Neural progenitor cell (in vitro differentiated cells): ENCODE data around the gene PPP2R1B. TPM values are rescaled to one million over a fixed set of nuclear protein-coding genes. Genes with fewer than 3 reads are reported as not detected.

ENCODE experiments used
- DNase-seq: peaks from one replicate; pipeline ENCODE4 v3.0.0-alpha.2; 2016; ENCODE audit warnings: low spot score
- H2AFZ ChIP-seq: fragments of 200-600 bp; sonication (generic); replicated peaks from 2 replicates; pipeline ENCODE4 v1.6.1; 2016; ENCODE audit warnings: antibody characterized with exemption
- H3F3A ChIP-seq: fragments of 200-600 bp; sonication (generic); 2 replicates; pipeline ENCODE4 v1.6.1; 2016; ENCODE audit warnings: antibody characterized with exemption, low read depth
- H3K27ac ChIP-seq: fragments of 200-600 bp; sonication (generic); 2 replicates; pipeline ENCODE4 v1.5.1; 2016; ENCODE audit warnings: mild to moderate bottlenecking
- H3K27me3 ChIP-seq: fragments of 200-600 bp; sonication (generic); 2 replicates; pipeline ENCODE4 v1.6.1; 2016; ENCODE audit warnings: mild to moderate bottlenecking, moderate library complexity
- H3K36me3 ChIP-seq: fragments of 200-600 bp; sonication (generic); 2 replicates; pipeline ENCODE4 v1.5.1; 2016
- H3K4me1 ChIP-seq: fragments of 200-600 bp; sonication (generic); 2 replicates; pipeline ENCODE4 v1.6.1; 2016; ENCODE audit warnings: mixed run types
- H3K4me2 ChIP-seq: fragments of 200-600 bp; sonication (generic); 2 replicates; pipeline ENCODE4 v1.6.1; 2016
- H3K4me3 ChIP-seq: fragments of 200-600 bp; sonication (generic); 2 replicates; pipeline ENCODE4 v1.5.1; 2016
- H3K79me2 ChIP-seq: fragments of 200-600 bp; sonication (generic); 2 replicates; pipeline ENCODE4 v1.6.1; 2016; ENCODE audit warnings: low read depth
- H3K9ac ChIP-seq: fragments of 200-600 bp; sonication (generic); 2 replicates; pipeline ENCODE4 v1.6.1; 2016
- H3K9me3 ChIP-seq: fragments of 200-600 bp; sonication (generic); 2 replicates; pipeline ENCODE4 v1.5.1; 2016; ENCODE audit warnings: low read depth
- H4K20me1 ChIP-seq: fragments of 200-600 bp; sonication (generic); 2 replicates; pipeline ENCODE4 v1.6.1; 2016; ENCODE audit warnings: low read depth
- H3K27ac Mint-ChIP-seq: 3 replicates; pipeline ENCODE4 v1.8.0; 2021; ENCODE audit warnings: mixed read lengths
- H3K27me3 Mint-ChIP-seq: 2 replicates; pipeline ENCODE4 v1.8.0; 2022; ENCODE audit warnings: low read depth, mild to moderate bottlenecking, inconsistent platforms, moderate library complexity, mixed read lengths; ENCODE audit not compliant: insufficient read depth
- H3K36me3 Mint-ChIP-seq: 3 replicates; pipeline ENCODE4 v1.8.0; 2021; ENCODE audit warnings: mixed read lengths
- H3K4me1 Mint-ChIP-seq: 3 replicates; pipeline ENCODE4 v1.8.0; 2021; ENCODE audit warnings: mixed read lengths
- H3K4me3 Mint-ChIP-seq: 3 replicates; pipeline ENCODE4 v1.8.0; 2021; ENCODE audit warnings: mild to moderate bottlenecking, moderate library complexity, mixed read lengths
- H3K9me3 Mint-ChIP-seq: 3 replicates; pipeline ENCODE4 v1.8.0; 2020; ENCODE audit warnings: mixed read lengths
- CTCF ChIP-seq: fragments of 200-600 bp; sonication (generic); IDR thresholded peaks from 2 replicates; pipeline ENCODE4 v1.5.1; 2017; ENCODE audit warnings: antibody characterized with exemption, mild to moderate bottlenecking
- EZH2 ChIP-seq: fragments of 200-600 bp; sonication (generic); IDR thresholded peaks from 2 replicates; pipeline ENCODE4 v1.6.1; 2017; ENCODE audit warnings: antibody characterized with exemption, mild to moderate bottlenecking, moderate library complexity
- EZH2phosphoT487 ChIP-seq: fragments of 200-600 bp; sonication (generic); IDR thresholded peaks from 2 replicates; pipeline ENCODE4 v1.6.1; 2017; ENCODE audit warnings: antibody characterized with exemption
- total RNA-seq: library from RNA; depleted of rRNA; stranded (reverse); fragments of >200 nt; gene quantifications from 2 replicates; pipeline ENCODE4 v1.2.3, GENCODE V29; 2015; ENCODE audit warnings: low replicate concordance

The PPP2R1B gene
- total RNA-seq, 1 donor from 2014 or later = 68.4 TPM

DNA sequence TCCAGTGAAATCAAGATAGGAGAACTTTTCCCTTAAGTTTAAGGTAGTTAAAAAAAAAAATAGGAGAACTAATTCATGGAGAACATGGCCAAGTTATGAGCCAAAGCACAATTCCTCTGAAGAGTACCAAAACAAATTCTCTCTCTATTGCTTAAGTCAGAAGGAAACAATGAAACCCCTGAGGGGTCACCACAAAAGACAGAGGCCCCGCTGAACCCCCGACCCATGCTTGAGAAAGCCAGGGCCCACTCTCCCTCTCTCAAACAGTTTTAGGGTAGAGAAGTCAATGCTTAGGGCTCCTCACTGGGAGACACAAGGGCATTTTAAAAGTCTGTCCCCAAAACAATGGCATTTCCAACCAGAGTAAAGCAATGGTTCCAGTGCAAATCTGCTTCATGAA is 26.9 kb downstream of the PPP2R1B start:
- no peaks in the 10 kb centered on the region for H3K9me3 ChIP-seq
- peaks cover 17% of the 10 kb centered on the region for H3F3A ChIP-seq
- no peak overlapping the region for H3K27ac Mint-ChIP-seq
- no peak overlapping the region for H3K4me2 ChIP-seq
- peaks cover 8% of the 10 kb centered on the region for H3K4me1 ChIP-seq
- H3K27me3 Mint-ChIP-seq = peaks cover 2% of the 10 kb centered on the region
- no peak overlapping the region for H3K4me3 ChIP-seq
- H2AFZ ChIP-seq = no peak overlapping the region
- H4K20me1 ChIP-seq = peaks cover 18% of the 10 kb centered on the region
- DNase-seq = no peak
- peaks cover 25% of the 10 kb centered on the region for H3K36me3 Mint-ChIP-seq
- TF ChIP-seq CTCF = no peak
- TF ChIP-seq EZH2phosphoT487 = no peak
- no peak for TF ChIP-seq EZH2
- H3K36me3 ChIP-seq = peaks cover 16% of the 10 kb centered on the region
- H3K4me1 Mint-ChIP-seq = peaks cover 44% of the 10 kb centered on the region
- no peak overlapping the region for H3K27ac ChIP-seq
- no peaks in the 10 kb centered on the region for H3K27me3 ChIP-seq
- no peaks in the 10 kb centered on the region for H3K9me3 Mint-ChIP-seq
- no peaks in the 10 kb centered on the region for H3K79me2 ChIP-seq
- no peak overlapping the region for H3K9ac ChIP-seq
- H3K4me3 Mint-ChIP-seq = no peak overlapping the region

DNA sequence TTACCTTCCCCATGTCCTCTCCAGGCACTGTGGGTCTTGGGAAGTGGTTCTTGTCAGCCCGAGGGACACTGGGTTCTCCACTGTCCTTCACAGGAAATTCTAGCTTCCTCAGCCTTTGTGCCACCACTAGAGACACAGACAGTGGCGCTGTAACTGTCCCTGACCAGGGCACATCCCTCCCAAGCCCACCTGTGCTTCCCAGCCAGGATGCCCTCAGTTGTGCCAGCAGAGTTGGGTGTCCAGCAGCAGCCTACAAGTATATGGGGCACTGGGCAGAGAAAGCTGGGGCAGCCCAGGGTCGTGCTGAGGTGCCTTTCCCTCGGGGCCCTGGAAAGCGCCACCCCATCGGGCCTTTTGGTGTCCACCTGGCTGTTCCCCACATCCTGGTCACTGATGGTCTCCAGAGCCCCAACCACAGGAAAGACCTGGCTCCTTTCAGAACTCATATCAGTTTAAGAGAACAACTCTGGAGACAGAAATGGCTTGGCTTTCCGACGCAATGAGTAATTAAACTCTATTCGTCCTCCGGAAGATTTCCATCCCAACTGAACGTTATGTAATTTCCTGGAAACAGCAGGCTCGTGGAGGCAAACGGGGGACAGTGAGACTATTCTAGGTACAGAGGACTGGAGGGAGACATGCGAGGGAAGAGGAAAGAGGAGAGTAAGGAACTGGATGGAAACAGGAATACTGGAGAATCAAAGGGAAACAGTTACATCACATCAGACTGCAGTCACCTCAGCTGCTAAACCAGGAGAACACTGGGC is 28.6 kb downstream of the PPP2R1B start:
- Histone ChIP-seq H3K4me2 (no peak overlapping the region), H3K9me3 (no peaks in the 10 kb centered on the region), H3K79me2 (no peaks in the 10 kb centered on the region), H2AFZ (no peak overlapping the region), H3K4me3 (no peak overlapping the region), H4K20me1 (peaks cover 18% of the 10 kb centered on the region), H3K4me1 (peaks cover 22% of the 10 kb centered on the region), H3F3A (peaks cover 24% of the 10 kb centered on the region), H3K27ac (no peak overlapping the region), H3K9ac (no peak overlapping the region), H3K36me3 (peaks cover 11% of the 10 kb centered on the region), H3K27me3 (no peaks in the 10 kb centered on the region)
- no peaks in the 10 kb centered on the region for H3K9me3 Mint-ChIP-seq
- peak overlapping the region; percentile 86 for H3K27ac Mint-ChIP-seq
- H3K4me1 Mint-ChIP-seq = peaks cover 54% of the 10 kb centered on the region
- no peak for DNase-seq
- peaks cover 23% of the 10 kb centered on the region for H3K36me3 Mint-ChIP-seq
- H3K4me3 Mint-ChIP-seq = no peak overlapping the region
- H3K27me3 Mint-ChIP-seq = peaks cover 2% of the 10 kb centered on the region
- TF ChIP-seq EZH2phosphoT487 (no peak), CTCF (no peak), EZH2 (no peak)

DNA sequence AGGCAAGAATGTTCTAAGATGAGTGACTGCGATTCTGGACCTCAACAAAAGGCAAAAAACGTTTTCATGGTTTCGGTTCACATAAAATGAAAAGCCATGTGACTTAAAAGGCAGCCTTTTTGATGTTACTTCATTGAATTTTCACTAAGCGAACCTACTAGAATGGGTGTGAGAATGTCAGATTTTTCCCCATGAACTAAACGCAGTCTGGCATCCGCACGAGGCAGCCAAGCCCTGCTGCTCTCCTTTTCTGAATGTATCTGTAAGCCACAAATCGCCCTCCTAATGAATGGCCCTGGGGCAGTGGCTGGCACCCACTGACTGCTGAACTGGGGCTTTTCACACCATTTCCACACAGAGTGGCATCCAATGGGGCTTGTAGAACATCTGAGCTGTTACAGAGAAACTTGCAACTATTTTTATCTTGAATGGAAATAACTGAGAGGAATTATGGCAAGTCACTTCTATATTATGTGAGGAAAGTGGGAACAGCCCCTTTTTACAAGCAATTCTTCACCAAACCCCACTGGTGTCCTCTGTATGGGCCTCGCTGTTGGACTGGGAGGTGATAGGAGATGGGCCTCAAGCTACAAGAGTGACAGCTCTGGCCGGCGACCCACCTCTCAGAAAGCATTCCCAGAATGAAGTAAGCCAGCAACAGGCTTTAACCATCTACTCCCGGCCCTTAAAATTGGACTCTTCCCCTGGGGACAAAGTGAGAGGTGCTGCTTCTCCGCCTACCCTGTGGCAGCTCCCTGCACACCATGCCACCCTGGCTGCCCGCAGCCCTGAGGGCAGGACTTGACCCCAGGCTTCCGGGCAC is 29.4 kb downstream of the PPP2R1B start:
- H3K4me1 Mint-ChIP-seq = peaks cover 57% of the 10 kb centered on the region
- no peaks in the 10 kb centered on the region for H3K79me2 ChIP-seq
- H3K27ac ChIP-seq = no peak overlapping the region
- no peaks in the 10 kb centered on the region for H3K27me3 ChIP-seq
- H3K27me3 Mint-ChIP-seq = peaks cover 2% of the 10 kb centered on the region
- H3K9me3 ChIP-seq = no peaks in the 10 kb centered on the region
- H3K4me3 ChIP-seq = no peak overlapping the region
- peaks cover 11% of the 10 kb centered on the region for H3K36me3 ChIP-seq
- no peak for TF ChIP-seq EZH2
- no peak for TF ChIP-seq CTCF
- TF ChIP-seq EZH2phosphoT487 = no peak
- peak overlapping the region; percentile 97 for H3K27ac Mint-ChIP-seq
- no peaks in the 10 kb centered on the region for H3K9me3 Mint-ChIP-seq
- H3K36me3 Mint-ChIP-seq = peaks cover 19% of the 10 kb centered on the region
- DNase-seq = no peak
- H2AFZ ChIP-seq = no peak overlapping the region
- H3K4me1 ChIP-seq = peaks cover 22% of the 10 kb centered on the region
- H3F3A ChIP-seq = peaks cover 24% of the 10 kb centered on the region
- H3K4me2 ChIP-seq = no peak overlapping the region
- no peak overlapping the region for H3K4me3 Mint-ChIP-seq
- peaks cover 18% of the 10 kb centered on the region for H4K20me1 ChIP-seq
- H3K9ac ChIP-seq = no peak overlapping the region
